Measurements from ENCODE around the gene S100A12.

Gene S100A12

DNA sequence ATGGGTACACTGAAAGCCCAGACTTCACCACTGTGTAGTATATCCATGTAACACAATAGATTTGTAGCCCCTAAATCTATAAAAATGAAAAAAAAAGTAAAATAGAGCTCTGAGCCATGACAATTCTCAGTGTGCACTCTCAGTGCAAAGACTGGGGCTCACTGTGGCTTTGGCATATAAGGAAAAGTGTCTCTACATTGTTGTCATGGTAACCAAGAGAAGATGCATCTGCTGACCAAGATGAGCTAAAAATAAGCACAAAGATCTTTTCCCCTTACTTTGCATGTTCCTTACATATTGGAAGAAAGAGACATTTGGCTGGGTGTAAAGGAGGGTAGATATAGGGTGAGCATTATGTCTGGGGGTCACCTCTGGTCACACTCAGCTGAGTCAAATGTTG, 38.8 kb downstream of the S100A12 start:
- Mint-ChIP-seq H3K27ac (no peak overlapping the region), H3K36me3 (no peaks in the 10 kb centered on the region), H3K4me3 (no peak overlapping the region), H3K27me3 (peaks cover 14% of the 10 kb centered on the region), H3K4me1 (peaks cover 20% of the 10 kb centered on the region), H3K9me3 (peaks cover 2% of the 10 kb centered on the region)
- DNase-seq: no peak
- CTCF ChIA-PET: interaction anchor here (1.8 kb wide), 1 partner anchor 15 kb away, joined by 7 read pairs; no protein-coding TSS in a partner anchor

DNA sequence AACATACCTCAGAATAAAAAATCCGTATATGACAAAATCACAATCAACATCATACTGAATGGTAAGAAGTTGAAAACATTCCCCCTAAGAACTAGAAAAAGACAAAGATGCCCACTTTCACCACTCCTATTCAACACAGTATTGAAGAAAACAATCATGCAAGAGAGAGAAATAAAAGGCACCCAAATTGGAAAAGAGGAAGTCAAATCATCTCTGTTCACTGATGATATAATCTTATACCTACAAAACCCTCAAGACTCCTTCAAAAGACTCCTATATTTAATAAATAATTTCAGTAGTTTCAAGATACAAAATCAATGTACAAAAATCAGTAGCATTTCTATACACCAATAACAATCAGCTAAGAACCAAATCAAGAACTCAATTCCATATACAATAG, 41.5 kb downstream of the S100A12 start:
- Mint-ChIP-seq H3K27me3 (peaks cover 21% of the 10 kb centered on the region), H3K4me3 (no peak overlapping the region), H3K4me1 (no peaks in the 10 kb centered on the region), H3K36me3 (no peaks in the 10 kb centered on the region), H3K27ac (no peak overlapping the region), H3K9me3 (peaks cover 2% of the 10 kb centered on the region)
- CTCF ChIA-PET: no interaction called here
- no peak for DNase-seq

DNA sequence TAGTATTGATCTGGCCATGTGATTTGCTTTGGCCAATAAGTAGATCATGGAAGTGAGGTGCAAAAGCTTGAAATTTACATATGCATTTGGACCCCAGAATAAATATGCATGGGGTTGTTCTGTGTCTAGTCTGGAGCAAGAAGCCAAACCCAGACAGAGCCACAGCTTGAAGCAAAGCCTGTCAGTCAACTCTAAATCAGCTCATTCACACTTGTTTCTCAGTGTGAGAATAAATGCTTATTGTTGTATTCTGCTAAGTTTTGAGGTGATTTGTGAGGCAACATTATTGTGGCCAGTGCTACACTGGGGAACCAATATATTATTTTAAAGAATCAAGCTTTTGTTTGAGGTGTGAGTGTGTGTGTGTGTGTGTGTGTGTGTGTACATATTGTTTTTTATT, 50.5 kb downstream of the S100A12 start:
- H3K4me3 Mint-ChIP-seq: no peak overlapping the region
- DNase-seq: no peak
- no peaks in the 10 kb centered on the region for H3K36me3 Mint-ChIP-seq
- H3K27me3 Mint-ChIP-seq: peaks cover 11% of the 10 kb centered on the region
- CTCF ChIA-PET: no interaction called here
- no peak overlapping the region for H3K27ac Mint-ChIP-seq
- peaks cover 3% of the 10 kb centered on the region for H3K9me3 Mint-ChIP-seq
- H3K4me1 Mint-ChIP-seq: no peaks in the 10 kb centered on the region
